ENCODE data around the gene MAP7D2.

GRCh38 chrX:20059467-20060128 lies 57.1 kb downstream of the MAP7D2 start:
- TF ChIP-seq POLR2AphosphoS5 (IDR thresholded peaks at IDR 0.05; ENCODE audit: insufficient read depth in 1 of 2, low read depth in 1 of 2) (no peak), CTCF (IDR thresholded peaks at IDR 0.05) (no peak)
